SH-SY5Y (cell line): ENCODE results near the gene VCX.

Experiments used
- GATA2 ChIP-seq: IDR thresholded peaks from 2 replicates; pipeline ENCODE4 v1.6.1; 2011; ENCODE audit warnings: mild to moderate bottlenecking, low read depth, low read length
- GATA3 ChIP-seq: IDR thresholded peaks from 2 replicates; pipeline ENCODE4 v1.6.1; 2011; ENCODE audit warnings: low read depth, mild to moderate bottlenecking, low read length, moderate library complexity

DNA sequence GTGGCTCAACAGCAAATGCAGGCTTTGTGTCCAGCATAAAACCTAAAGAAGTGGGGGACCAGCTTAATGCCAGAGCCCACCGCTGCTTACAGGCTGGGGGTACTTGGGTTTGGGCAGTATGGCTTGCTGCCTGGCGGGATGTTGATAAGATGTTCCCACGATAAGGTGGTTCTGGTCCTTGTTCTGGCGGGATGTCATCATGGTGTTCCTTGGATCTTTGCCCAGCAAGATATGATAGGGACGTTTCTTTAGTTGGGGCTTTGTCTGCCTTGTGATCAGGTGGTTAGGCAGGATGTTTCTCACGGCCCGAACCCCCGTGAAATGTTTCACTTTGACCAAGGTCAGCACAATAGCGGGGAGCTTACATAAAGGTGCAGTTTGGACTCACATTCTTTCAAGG, 49.0 kb downstream of the VCX start:
- TF ChIP-seq GATA2 (peak; percentile 81), GATA3 (peak; percentile 27; the same call in 1 of the 2 replicates)
